ENCODE measurements around the gene SCAF1. TPM values are rescaled to one million over a fixed set of nuclear protein-coding genes. Genes with fewer than 3 reads are reported as not detected.
A peak's percentile ranks its signal among the peaks of the same experiment; 100 is the strongest.
"Not testable (repeated sequence)": the region's sequence is repeated elsewhere in the genome, so short reads cannot be mapped to it uniquely, and the experiment has no call there.

Gene SCAF1
- total RNA-seq, 1 donor from 2014 or later = 42.5 TPM

GRCh38 chr19:49613374-49613773, 28.6 kb upstream of the SCAF1 start:
- intact Hi-C loops (cut with DNase I) = no loop called here
- DNase-seq (ENCODE audit: missing footprints) (no peak), ATAC-seq (no peak)

- ATAC-seq (no peak), DNase-seq (ENCODE audit: missing footprints) (no peak)
- intact Hi-C loops (cut with DNase I) = no loop called here
Measured at GRCh38 chr19:49614096-49614833, 27.7 kb upstream of the SCAF1 start.

- no peak for ATAC-seq
- no peak for DNase-seq (ENCODE audit: missing footprints)
- intact Hi-C loops (cut with DNase I) = no loop called here
Measured at GRCh38 chr19:49615861-49616260, 26.1 kb upstream of the SCAF1 start.

- DNase-seq (ENCODE audit: missing footprints) (no peak), ATAC-seq (no peak)
- intact Hi-C loops (cut with DNase I) = no loop called here
Measured at GRCh38 chr19:49616532-49616931, 25.5 kb upstream of the SCAF1 start.

GRCh38 chr19:49616945-49617344, 25.1 kb upstream of the SCAF1 start:
- DNase-seq (ENCODE audit: missing footprints) = no peak
- intact Hi-C loops (cut with DNase I) = no loop called here
- ATAC-seq = no peak

GRCh38 chr19:49617860-49618259, 24.1 kb upstream of the SCAF1 start:
- ATAC-seq; intact Hi-C loops (cut with DNase I); DNase-seq (ENCODE audit: missing footprints): not testable (repeated sequence)

- ATAC-seq = peak; percentile 17
- intact Hi-C loops (cut with DNase I) = no loop called here
- no peak for DNase-seq (ENCODE audit: missing footprints)
Measured at GRCh38 chr19:49624967-49625910, 16.8 kb upstream of the SCAF1 start.

GRCh38 chr19:49626226-49626625, 15.8 kb upstream of the SCAF1 start:
- intact Hi-C loops (cut with DNase I) = no loop called here
- DNase-seq (ENCODE audit: missing footprints) (no peak), ATAC-seq (no peak)

GRCh38 chr19:49629659-49630058, 12.3 kb upstream of the SCAF1 start:
- DNase-seq (ENCODE audit: missing footprints) = no peak
- intact Hi-C loops (cut with DNase I) = no loop called here
- no peak for ATAC-seq

- intact Hi-C loops (cut with DNase I) = no loop called here
- ATAC-seq (no peak), DNase-seq (ENCODE audit: missing footprints) (no peak)
Measured at GRCh38 chr19:49631014-49631588, 10.9 kb upstream of the SCAF1 start.

- intact Hi-C loops (cut with DNase I) = no loop called here
- DNase-seq (ENCODE audit: missing footprints) (no peak), ATAC-seq (no peak)
Measured at GRCh38 chr19:49631610-49632192, 10.3 kb upstream of the SCAF1 start.

GRCh38 chr19:49632576-49632975, 9.4 kb upstream of the SCAF1 start:
- DNase-seq (ENCODE audit: missing footprints) (no peak), ATAC-seq (no peak)
- intact Hi-C loops (cut with DNase I) = no loop called here

GRCh38 chr19:49633273-49633672, 8.7 kb upstream of the SCAF1 start:
- DNase-seq (ENCODE audit: missing footprints); ATAC-seq; intact Hi-C loops (cut with DNase I): not testable (repeated sequence)

GRCh38 chr19:49635530-49636232, 6.3 kb upstream of the SCAF1 start:
- intact Hi-C loops (cut with DNase I) = no loop called here
- ATAC-seq (no peak), DNase-seq (ENCODE audit: missing footprints) (no peak)

- intact Hi-C loops (cut with DNase I) = no loop called here
- no peak for ATAC-seq
- no peak for DNase-seq (ENCODE audit: missing footprints)
Measured at GRCh38 chr19:49636233-49636932, 5.6 kb upstream of the SCAF1 start.

- peak; percentile 13 for ATAC-seq
- intact Hi-C loops (cut with DNase I) = no loop called here
- peak; percentile 94 for DNase-seq (ENCODE audit: missing footprints)
Measured at GRCh38 chr19:49637821-49638738, 3.9 kb upstream of the SCAF1 start.
